ENCODE results near the gene AKAP1.
A peak's percentile ranks its signal among the peaks of the same experiment; 100 is the strongest.

Gene AKAP1

GRCh38 chr17:57067781-57068180, 17.3 kb upstream of the AKAP1 start:
- no peak for TF ChIP-seq ZNF274 (IDR thresholded peaks at IDR 0.05; ENCODE audit: low read depth, low read length)

DNA sequence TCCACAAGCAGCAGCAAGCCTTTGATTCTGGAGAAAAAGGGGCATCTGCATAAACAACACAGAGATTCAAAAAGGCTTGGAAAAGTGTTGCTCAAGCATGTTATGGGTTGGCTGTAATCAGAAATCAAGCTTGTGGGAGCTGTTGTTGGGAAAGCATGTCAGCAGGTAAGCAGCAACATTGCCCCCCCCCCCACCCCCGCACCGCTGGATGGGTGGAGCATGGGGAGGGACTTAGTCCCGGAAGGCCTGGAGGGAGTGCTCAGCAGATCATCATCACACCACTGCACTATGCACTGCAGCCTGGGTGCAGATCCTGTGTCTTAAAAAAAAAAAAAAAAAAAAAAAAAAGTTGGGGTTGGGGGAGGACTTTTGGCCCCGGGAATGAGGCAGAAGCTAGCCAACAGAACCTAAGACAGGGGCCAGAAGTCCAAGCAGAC, 16.8 kb upstream of the AKAP1 start:
- no peak for TF ChIP-seq ZNF274 (IDR thresholded peaks at IDR 0.05; ENCODE audit: low read depth, low read length)
- no peak overlapping the region for H3K4me3 ChIP-seq (ENCODE audit: low read length)

More at GRCh38 chr17:57067781-57068180, 17.3 kb upstream of the AKAP1 start:
- no peak overlapping the region for H3K4me3 ChIP-seq (ENCODE audit: low read length)

GRCh38 chr17:57068707-57069106, 16.3 kb upstream of the AKAP1 start:
- no peak for TF ChIP-seq ZNF274 (IDR thresholded peaks at IDR 0.05; ENCODE audit: low read depth, low read length)
- no peak overlapping the region for H3K4me3 ChIP-seq (ENCODE audit: low read length)

GRCh38 chr17:57071991-57072944, 12.8 kb upstream of the AKAP1 start:
- no peak for TF ChIP-seq ZNF274 (IDR thresholded peaks at IDR 0.05; ENCODE audit: low read depth, low read length)

GRCh38 chr17:57073626-57074025, 11.4 kb upstream of the AKAP1 start:
- H3K4me3 ChIP-seq (ENCODE audit: low read length), result no peak overlapping the region
- no peak for TF ChIP-seq ZNF274 (IDR thresholded peaks at IDR 0.05; ENCODE audit: low read depth, low read length)

More at GRCh38 chr17:57071991-57072944, 12.8 kb upstream of the AKAP1 start:
- H3K4me3 ChIP-seq (ENCODE audit: low read length), result no peak overlapping the region

GRCh38 chr17:57075193-57075592, 9.9 kb upstream of the AKAP1 start:
- no peak for TF ChIP-seq ZNF274 (IDR thresholded peaks at IDR 0.05; ENCODE audit: low read depth, low read length)

DNA sequence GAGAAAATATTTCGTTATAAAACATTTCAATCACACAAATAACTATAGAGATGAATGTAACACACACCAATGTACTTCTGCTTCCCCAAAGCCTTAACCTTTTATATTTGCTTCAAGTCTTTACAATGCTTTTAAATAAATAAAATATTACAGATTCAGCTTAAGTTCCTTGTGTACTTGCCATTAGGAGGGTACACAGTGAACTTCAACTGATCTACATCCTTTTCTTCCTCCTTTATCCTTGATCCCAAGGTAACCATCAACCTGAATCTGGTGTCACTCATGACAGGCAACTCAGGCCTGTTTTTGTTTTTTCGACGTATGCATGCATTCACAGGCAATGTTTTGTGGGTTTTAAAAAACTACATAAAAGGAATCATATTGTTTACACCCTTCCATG, 9.3 kb upstream of the AKAP1 start:
- TF ChIP-seq ZNF274 (IDR thresholded peaks at IDR 0.05; ENCODE audit: low read depth, low read length), result no peak
- no peak overlapping the region for H3K4me3 ChIP-seq (ENCODE audit: low read length)

More at GRCh38 chr17:57075193-57075592, 9.9 kb upstream of the AKAP1 start:
- H3K4me3 ChIP-seq (ENCODE audit: low read length), result no peak overlapping the region

GRCh38 chr17:57077000-57077399, 8.0 kb upstream of the AKAP1 start:
- H3K4me3 ChIP-seq (ENCODE audit: low read length), result no peak overlapping the region
- no peak for TF ChIP-seq ZNF274 (IDR thresholded peaks at IDR 0.05; ENCODE audit: low read depth, low read length)

GRCh38 chr17:57078274-57078673, 6.8 kb upstream of the AKAP1 start:
- no peak for TF ChIP-seq ZNF274 (IDR thresholded peaks at IDR 0.05; ENCODE audit: low read depth, low read length)
- no peak overlapping the region for H3K4me3 ChIP-seq (ENCODE audit: low read length)

DNA sequence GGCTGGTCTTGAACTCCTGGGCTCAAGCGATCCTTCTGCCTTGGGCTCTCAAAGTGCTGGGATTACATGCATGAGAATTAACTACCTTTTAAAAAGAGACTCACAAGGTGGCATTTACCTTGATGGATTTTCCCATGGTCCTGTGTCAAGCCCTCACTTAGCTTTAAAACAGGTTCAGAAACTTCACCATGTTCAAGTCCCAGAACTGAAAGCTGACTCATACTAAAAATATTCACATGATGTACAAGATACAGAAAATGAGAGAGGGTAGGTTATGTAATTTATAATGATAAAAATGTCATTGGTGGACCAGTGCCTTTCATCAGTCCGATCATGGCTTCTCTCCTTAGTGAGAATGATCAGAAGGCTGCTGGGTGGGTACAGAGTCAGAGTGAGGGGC, 4.3 kb upstream of the AKAP1 start:
- no peak for TF ChIP-seq ZNF274 (IDR thresholded peaks at IDR 0.05; ENCODE audit: low read depth, low read length)
- no peak overlapping the region; the same call in 1 of the 2 replicates for H3K4me3 ChIP-seq (ENCODE audit: low read length)

DNA sequence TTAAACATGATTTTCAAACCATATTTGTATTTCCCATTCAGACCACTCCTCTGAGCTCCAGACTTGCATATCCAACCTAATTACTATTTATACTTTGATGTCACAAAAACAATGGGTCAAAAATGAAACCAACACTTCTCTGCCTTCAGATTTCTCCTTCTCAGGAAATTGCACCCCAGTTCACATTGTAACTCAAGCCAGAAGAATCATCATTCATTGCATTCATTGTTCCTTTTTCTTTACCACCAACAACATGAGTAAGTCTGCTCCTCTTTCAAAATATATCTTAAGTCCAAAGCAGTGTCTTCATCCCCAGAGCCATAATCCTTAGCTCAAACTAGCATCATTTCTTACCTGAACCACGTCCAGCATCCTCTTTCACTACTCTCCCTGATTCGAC, 2.6 kb upstream of the AKAP1 start:
- no peak overlapping the region for H3K4me3 ChIP-seq (ENCODE audit: low read length)
- no peak for TF ChIP-seq ZNF274 (IDR thresholded peaks at IDR 0.05; ENCODE audit: low read depth, low read length)

- no peak for TF ChIP-seq ZNF274 (IDR thresholded peaks at IDR 0.05; ENCODE audit: low read depth, low read length)
- peak overlapping the region; percentile 87 for H3K4me3 ChIP-seq (ENCODE audit: low read length)
These were observed 665 bp upstream of the AKAP1 start for GRCh38 chr17:57084361-57084801.

GRCh38 chr17:57085448-57086068, 512 bp downstream of the AKAP1 start:
- no peak for TF ChIP-seq ZNF274 (IDR thresholded peaks at IDR 0.05; ENCODE audit: low read depth, low read length)
- H3K4me3 ChIP-seq (ENCODE audit: low read length), result peak overlapping the region; percentile 86

GRCh38 chr17:57086069-57086930, 1.3 kb downstream of the AKAP1 start:
- no peak for TF ChIP-seq ZNF274 (IDR thresholded peaks at IDR 0.05; ENCODE audit: low read depth, low read length)

More at GRCh38 chr17:57086069-57086930, 1.3 kb downstream of the AKAP1 start:
- H3K4me3 ChIP-seq (ENCODE audit: low read length), result peak overlapping the region; percentile 86

Data from GM08714 (cell line).